Suprapubic skin (tissue), 4 donors: ENCODE results near the gene GPN3.

Experiments
- EP300 ChIP-seq: sonication (generic); formaldehyde crosslinking; IDR thresholded peaks from one replicate; pipeline ENCODE4 v1.6.1; 2017; ENCODE audit warnings: antibody characterized with exemption
- POLR2A ChIP-seq, 2 donors: fragments of 450-650 bp; IDR thresholded peaks; one replicate each; pipeline ENCODE4 v1.6.1; 2017; ENCODE audit warnings: antibody characterized with exemption in 2 of 2, mild to moderate bottlenecking in 2 of 2, moderate library complexity in 2 of 2
- POLR2AphosphoS5 ChIP-seq, 3 donors: sonication (generic); formaldehyde crosslinking; IDR thresholded peaks; one replicate each; pipeline ENCODE4 v1.6.1; 2017; ENCODE audit warnings: antibody characterized with exemption in 3 of 3
- TF ChIP-seq, protein P1 (sequence below), 2 donors: fragments of 200-600 bp in 1 of 2; fragments of 450-650 bp in 1 of 2; sonication (generic) in 1 of 2; IDR thresholded peaks; one replicate each; pipeline ENCODE4 v1.5.1; 2016 to 2019; ENCODE audit warnings: antibody characterized with exemption in 2 of 2, mild to moderate bottlenecking in 1 of 2, moderate library complexity in 1 of 2

DNA sequence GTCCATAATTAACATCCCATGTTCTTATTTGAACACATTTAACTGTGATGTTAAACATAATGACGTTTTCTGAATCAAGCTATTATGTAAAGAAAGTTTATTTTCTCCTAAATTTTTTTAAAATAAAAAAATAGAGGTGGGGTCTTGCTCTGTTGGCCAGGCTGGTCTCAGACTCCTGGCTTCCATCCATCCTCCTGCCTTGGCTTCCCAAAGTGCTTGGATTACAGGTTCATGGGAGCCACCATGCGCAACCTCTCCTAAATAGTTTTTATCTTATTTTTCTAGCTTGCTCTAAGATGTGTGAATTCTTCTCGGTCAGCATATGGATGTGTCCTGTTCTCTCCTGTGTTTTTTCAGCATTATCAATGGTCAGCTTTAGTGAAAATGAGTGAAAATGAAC lies 37.3 kb upstream of the GPN3 start:
- TF ChIP-seq POLR2AphosphoS5 (IDR thresholded peaks at IDR 0.05) (no peak), POLR2A (IDR thresholded peaks at IDR 0.05) (no peak), EP300 (no peak)
- TF ChIP-seq, protein P1, sequence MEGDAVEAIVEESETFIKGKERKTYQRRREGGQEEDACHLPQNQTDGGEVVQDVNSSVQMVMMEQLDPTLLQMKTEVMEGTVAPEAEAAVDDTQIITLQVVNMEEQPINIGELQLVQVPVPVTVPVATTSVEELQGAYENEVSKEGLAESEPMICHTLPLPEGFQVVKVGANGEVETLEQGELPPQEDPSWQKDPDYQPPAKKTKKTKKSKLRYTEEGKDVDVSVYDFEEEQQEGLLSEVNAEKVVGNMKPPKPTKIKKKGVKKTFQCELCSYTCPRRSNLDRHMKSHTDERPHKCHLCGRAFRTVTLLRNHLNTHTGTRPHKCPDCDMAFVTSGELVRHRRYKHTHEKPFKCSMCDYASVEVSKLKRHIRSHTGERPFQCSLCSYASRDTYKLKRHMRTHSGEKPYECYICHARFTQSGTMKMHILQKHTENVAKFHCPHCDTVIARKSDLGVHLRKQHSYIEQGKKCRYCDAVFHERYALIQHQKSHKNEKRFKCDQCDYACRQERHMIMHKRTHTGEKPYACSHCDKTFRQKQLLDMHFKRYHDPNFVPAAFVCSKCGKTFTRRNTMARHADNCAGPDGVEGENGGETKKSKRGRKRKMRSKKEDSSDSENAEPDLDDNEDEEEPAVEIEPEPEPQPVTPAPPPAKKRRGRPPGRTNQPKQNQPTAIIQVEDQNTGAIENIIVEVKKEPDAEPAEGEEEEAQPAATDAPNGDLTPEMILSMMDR (IDR thresholded peaks at IDR 0.05) = no peak
